Sciatic nerve (tissue), 2 donors: ENCODE data around the gene KLHL20. TPM values are rescaled to one million over a fixed set of nuclear protein-coding genes. Genes with fewer than 3 reads are reported as not detected.
"Not testable (repeated sequence)": the region's sequence is repeated elsewhere in the genome, so short reads cannot be mapped to it uniquely, and the experiment has no call there.

Source experiments
- ATAC-seq: fragments of 200-7000 bp; cut with Tn5 transposase; one replicate; pipeline ENCODE4 v1.9.1; 2020; ENCODE audit warnings: mild to moderate bottlenecking, moderate library complexity
- DNase-seq: peaks from one replicate; pipeline ENCODE4 v3.0.0-alpha.2; 2020; ENCODE audit warnings: low spot score
- intact Hi-C: fragments of 100-400 bp; cut with DNase I; formaldehyde crosslinking; loops from one replicate; pipeline ENCODE4 v1.14.2; 2022
- total RNA-seq: library from RNA; stranded (reverse); fragmentation: NEBNext Ultra II Directional; extraction: Animal tissue kit (Norgen Biotek cat#: 25700); gene quantifications from one replicate; pipeline ENCODE4 v1.2.1, GENCODE V29; 2021
- donor health status: DM: no; HTN: no; CAD: no.
- donor health status: DM: no; HTN: no; CAD: no.

Gene KLHL20
- 33.4 TPM for total RNA-seq

- intact Hi-C loops: no loop called here
- ATAC-seq (peak; percentile 98), DNase-seq (peak; percentile 82)
Observed at GRCh38 chr1:173714759-173715537, at the start of gene KLHL20. Gene KLHL20 (plus strand): TSS chr1:173714981. CDS start chr1:173716044, 1,063 bp downstream.

GRCh38 chr1:173666646-173667045, 48.1 kb upstream of the KLHL20 start:
- intact Hi-C loops: no loop called here
- DNase-seq (no peak), ATAC-seq (no peak)

GRCh38 chr1:173669491-173669941, 45.3 kb upstream of the KLHL20 start, which contains the start of gene ANKRD45:
Gene ANKRD45 (minus strand): TSS chr1:173669851. CDS start chr1:173659418, 10,433 bp downstream.
- DNase-seq: no peak
- intact Hi-C loops: no loop called here
- ATAC-seq: peak; percentile 65

- DNase-seq, intact Hi-C loops, ATAC-seq: not testable (repeated sequence)
Observed at GRCh38 chr1:173674496-173674895, 40.3 kb upstream of the KLHL20 start.

- ATAC-seq, intact Hi-C loops, DNase-seq: not testable (repeated sequence)
Observed at GRCh38 chr1:173680152-173680551, 34.6 kb upstream of the KLHL20 start.

GRCh38 chr1:173682184-173682583, 32.6 kb upstream of the KLHL20 start:
- DNase-seq (no peak), ATAC-seq (no peak)
- intact Hi-C loops: no loop called here

GRCh38 chr1:173683838-173684237, 30.9 kb upstream of the KLHL20 start:
- ATAC-seq, DNase-seq, intact Hi-C loops: not testable (repeated sequence)

GRCh38 chr1:173685121-173685520, 29.7 kb upstream of the KLHL20 start:
- ATAC-seq, intact Hi-C loops: not testable (repeated sequence)

GRCh38 chr1:173688300-173688699, 26.5 kb upstream of the KLHL20 start:
- intact Hi-C loops: no loop called here
- no peak for ATAC-seq
- DNase-seq: no peak

More at GRCh38 chr1:173685121-173685520, 29.7 kb upstream of the KLHL20 start:
- DNase-seq: not testable (repeated sequence)

GRCh38 chr1:173693238-173693637, 21.5 kb upstream of the KLHL20 start:
- ATAC-seq: no peak
- intact Hi-C loops: no loop called here
- DNase-seq: no peak

GRCh38 chr1:173701299-173701698, 13.5 kb upstream of the KLHL20 start:
- intact Hi-C loops, DNase-seq, ATAC-seq: not testable (repeated sequence)

- intact Hi-C loops: no loop called here
- no peak for ATAC-seq
Observed at GRCh38 chr1:173702736-173703135, 12.0 kb upstream of the KLHL20 start.

GRCh38 chr1:173705117-173705516, 9.7 kb upstream of the KLHL20 start:
- ATAC-seq (no peak), DNase-seq (no peak)
- intact Hi-C loops: no loop called here

More at GRCh38 chr1:173702736-173703135, 12.0 kb upstream of the KLHL20 start:
- DNase-seq: no peak

GRCh38 chr1:173708787-173709186, 6.0 kb upstream of the KLHL20 start:
- intact Hi-C loops: no loop called here
- DNase-seq (no peak), ATAC-seq (no peak)

GRCh38 chr1:173714441-173714758, 381 bp upstream of the KLHL20 start:
- ATAC-seq (peak; percentile 8), DNase-seq (no peak)
- intact Hi-C loops: no loop called here

GRCh38 chr1:173715538-173715844, 710 bp downstream of the KLHL20 start:
- DNase-seq (no peak), ATAC-seq (no peak)
- intact Hi-C loops: no loop called here

- ATAC-seq: no peak
- intact Hi-C loops: no loop called here
- no peak for DNase-seq
Observed at GRCh38 chr1:173717238-173717637, 2.5 kb downstream of the KLHL20 start.

GRCh38 chr1:173731331-173731730, 16.6 kb downstream of the KLHL20 start:
- intact Hi-C loops, DNase-seq, ATAC-seq: not testable (repeated sequence)

GRCh38 chr1:173733912-173734311, 19.1 kb downstream of the KLHL20 start:
- ATAC-seq: no peak
- intact Hi-C loops: no loop called here

GRCh38 chr1:173736104-173736503, 21.3 kb downstream of the KLHL20 start:
- DNase-seq, ATAC-seq, intact Hi-C loops: not testable (repeated sequence)

More at GRCh38 chr1:173733912-173734311, 19.1 kb downstream of the KLHL20 start:
- no peak for DNase-seq
